Measurements from ENCODE around the gene KCNN1.

- no peak for TF ChIP-seq TBL1XR1 (IDR thresholded peaks at IDR 0.05; ENCODE audit: borderline replicate concordance, low read length, partially characterized antibody)
- no peak for TF ChIP-seq PREB (CRISPR knock-in tag; IDR thresholded peaks at IDR 0.05)
- TF ChIP-seq TCF12 (IDR thresholded peaks at IDR 0.05): no peak
- no peak for TF ChIP-seq TCF12 (CRISPR knock-in tag; IDR thresholded peaks at IDR 0.05)
- no peak for TF ChIP-seq RBM22 (optimal IDR thresholded peaks at IDR 0.05; ENCODE audit: low read length)
- no peak for TF ChIP-seq CTCF (CRISPR knock-in tag; IDR thresholded peaks at IDR 0.05)
- TF ChIP-seq POLR2AphosphoS5 (IDR thresholded peaks at IDR 0.05; ENCODE audit: low read depth, low read length): no peak
- TF ChIP-seq MED13 (CRISPR knock-in tag; IDR thresholded peaks at IDR 0.05): no peak
- no peak for TF ChIP-seq ZNF570 (CRISPR knock-in tag; IDR thresholded peaks at IDR 0.05; ENCODE audit: borderline replicate concordance)
- no peak for TF ChIP-seq ZNF629 (CRISPR knock-in tag; conservative IDR thresholded peaks at IDR 0.05)
- TF ChIP-seq HCFC1 (IDR thresholded peaks at IDR 0.05; ENCODE audit: low read depth, low read length): no peak
- TF ChIP-seq DNMT1 (CRISPR knock-in tag; IDR thresholded peaks at IDR 0.05): no peak
- TF ChIP-seq SAFB2 (CRISPR knock-in tag; IDR thresholded peaks at IDR 0.05; ENCODE audit: borderline replicate concordance, low read depth): no peak
- TF ChIP-seq ZNF350 (CRISPR knock-in tag; IDR thresholded peaks at IDR 0.05; ENCODE audit: borderline replicate concordance, low read depth): no peak
- no peak for TF ChIP-seq ZNF430 (CRISPR knock-in tag; IDR thresholded peaks at IDR 0.05)
These were observed 56.8 kb downstream of the KCNN1 start for GRCh38 chr19:18023622-18024251.
